Measurements from ENCODE around the gene ABHD2.

Gene ABHD2

GRCh38 chr15:89170364-89170763 is 82.1 kb downstream of the ABHD2 start:
- DNase-seq: no peak

DNA sequence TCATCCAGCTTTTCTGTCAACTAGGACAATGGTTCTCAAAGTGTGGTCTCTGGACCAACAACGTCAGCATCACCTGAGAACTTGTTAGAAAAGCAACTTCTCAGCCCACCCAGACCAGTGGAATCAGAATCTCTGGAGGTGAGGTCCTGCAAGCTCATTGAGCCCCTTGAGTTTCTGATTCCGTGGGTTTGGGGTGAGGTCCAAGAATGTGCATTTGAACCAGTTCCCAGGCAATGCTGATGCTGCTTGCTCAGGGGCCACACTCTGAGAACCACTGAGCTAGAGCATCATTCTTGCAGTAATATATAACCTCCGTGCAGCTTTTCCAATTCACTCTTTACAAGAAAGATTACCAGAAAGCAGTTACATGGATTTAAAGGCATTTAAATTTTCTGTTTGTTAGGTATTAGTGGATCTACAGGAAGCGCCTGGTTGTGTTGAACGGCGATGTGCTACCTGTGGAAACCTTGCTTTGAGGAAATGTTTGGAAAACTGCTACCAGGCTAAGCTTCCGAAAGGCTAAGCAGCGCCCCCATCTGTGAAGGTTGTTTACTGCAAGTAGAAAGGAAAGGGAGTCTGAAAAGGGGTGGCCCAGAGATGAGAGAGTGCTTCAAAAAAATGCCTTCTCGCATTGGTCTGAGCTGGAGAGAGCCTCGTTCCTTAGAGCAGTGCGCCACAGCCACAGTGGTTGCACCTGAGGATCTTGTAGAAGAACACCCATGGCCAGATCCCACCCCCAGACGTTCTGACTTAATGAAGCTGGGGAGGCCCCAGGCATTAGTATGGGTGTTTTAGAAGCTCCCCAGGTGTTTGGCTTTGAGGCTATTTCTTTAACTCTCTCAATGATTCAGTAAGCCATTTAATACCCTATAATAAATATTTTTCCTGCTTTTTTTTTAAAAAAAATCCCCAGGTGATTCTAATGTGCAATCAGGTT is 83.1 kb downstream of the ABHD2 start:
- DNase-seq: peak; percentile 36

DNA sequence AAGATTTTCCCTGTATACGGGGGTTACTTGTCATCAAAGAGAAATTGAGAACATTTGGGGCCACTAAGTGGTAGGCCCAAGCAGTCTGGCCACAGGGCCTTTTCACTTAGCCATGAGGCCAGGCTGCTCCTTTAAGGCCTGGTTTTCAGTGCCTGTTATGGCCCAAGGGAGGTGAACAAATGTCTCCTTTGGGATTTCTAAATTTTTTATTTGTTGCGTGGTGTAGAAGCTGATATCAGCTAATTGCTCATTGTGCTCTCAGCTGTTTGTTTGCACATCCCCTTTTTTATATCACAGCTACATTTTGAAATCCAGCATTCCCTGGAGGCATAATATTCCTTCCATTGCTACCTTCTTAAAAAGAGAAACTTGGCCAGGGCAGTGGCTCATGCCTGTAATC is 84.7 kb downstream of the ABHD2 start:
- DNase-seq: no peak

DNA sequence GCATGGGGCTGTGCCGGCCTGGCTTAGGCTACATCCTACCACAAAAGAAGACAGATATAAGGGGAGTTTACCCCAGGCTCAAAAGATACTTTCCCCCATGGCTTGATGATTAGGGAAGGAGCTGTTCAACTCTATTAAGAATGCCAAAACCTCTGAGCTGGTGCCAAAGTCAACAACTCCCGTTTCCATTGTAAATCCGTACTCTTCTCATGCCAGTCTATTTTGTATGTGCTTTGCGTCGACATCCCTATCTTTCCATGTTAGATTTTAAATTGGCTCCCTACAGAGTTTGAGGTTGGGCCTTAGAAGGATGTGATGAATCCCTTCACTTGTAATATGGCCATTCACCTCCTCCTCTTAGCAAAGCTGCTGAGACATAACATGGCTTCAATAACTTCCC is 86.2 kb downstream of the ABHD2 start:
- no peak for DNase-seq

DNA sequence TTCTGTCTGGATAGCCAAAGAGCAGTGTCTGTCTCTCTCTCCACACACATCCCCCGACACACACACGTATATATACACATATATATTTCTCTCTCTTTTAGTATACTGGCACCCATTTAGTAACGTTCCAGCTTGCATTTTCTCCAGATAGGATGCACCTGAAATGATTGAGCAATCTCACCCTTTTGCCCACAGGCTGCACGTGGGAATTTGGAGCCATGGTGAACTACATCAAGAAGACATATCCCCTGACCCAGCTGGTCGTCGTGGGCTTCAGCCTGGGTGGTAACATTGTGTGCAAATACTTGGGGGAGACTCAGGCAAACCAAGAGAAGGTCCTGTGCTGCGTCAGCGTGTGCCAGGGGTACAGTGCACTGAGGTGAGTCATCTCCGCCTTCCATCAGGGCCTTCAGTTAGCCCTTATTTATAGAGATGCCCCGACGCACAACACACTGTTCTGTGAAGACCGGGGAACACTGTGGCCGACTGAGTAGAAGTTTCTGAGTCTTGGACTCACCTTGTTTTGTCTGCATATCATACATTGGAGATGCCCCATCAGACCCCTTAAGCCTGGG is 87.4 kb downstream of the ABHD2 start:
- no peak for DNase-seq

GRCh38 chr15:89177116-89177515 is 88.9 kb downstream of the ABHD2 start:
- DNase-seq: no peak

DNA sequence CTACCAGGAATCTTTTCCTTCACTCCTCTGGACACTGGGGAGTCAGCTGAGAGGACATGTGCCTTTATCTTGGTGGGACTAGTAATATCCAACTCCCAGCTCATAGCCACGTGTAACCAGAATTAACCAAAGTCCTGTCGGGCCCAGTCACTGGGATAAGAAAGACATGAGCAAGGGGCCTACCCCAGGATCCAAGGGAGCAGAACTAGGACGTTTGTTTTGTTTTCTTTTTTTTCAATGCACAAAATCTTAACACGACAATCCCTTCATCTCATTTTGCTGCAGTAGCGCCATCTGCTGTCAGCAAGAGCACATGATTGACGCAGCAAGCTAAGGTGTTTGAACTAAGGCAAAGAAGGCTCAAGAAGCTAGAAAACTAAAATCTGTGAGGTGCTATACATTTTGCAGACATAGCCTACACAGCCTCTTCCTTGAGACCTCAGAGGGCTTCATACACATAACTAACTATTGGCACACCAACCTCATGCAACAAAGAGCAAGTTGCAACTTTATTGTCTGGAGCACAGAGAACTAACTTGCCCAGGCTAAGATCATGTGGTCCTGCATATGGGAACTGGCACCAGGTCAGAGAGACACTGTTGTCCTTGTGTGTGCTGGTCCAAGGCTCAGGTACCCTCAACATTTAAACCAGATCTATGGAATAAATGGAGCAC is 89.5 kb downstream of the ABHD2 start:
- peak; percentile 27 for DNase-seq

DNA sequence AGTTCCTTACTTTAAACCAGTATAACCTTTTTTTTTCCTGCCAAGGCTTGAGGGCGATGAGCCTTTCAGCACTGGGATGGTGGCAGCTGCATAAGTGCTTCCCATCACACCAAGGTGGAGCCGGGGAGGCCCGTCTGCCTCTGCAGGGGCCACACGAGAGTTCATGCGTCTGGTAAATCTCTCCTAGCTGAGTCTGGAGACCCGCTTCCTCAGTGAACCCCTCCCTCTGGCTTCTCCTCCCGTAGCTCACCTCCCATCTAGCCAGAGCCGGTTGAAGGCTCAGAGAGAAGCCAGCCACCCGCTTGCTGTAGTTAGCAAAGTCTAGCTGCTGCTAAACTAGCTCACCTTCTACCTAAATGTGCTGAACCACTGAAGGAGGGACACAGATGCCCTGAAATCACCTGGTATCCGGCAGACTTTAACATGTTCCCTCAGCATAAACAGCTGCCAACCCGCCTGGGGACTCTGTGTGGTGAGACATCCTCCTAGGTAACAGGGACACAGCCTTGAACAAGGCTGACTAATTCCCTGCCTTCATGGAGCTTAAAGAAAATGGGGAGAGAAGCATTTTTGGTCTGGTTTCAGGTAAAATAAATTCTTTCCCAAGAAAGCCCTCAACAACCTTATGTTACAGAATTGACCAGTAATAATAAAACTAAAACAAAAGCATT is 90.2 kb downstream of the ABHD2 start:
- DNase-seq: no peak

GRCh38 chr15:89179966-89180875 is 92.0 kb downstream of the ABHD2 start:
- no peak for DNase-seq

GRCh38 chr15:89184357-89184756 is 96.1 kb downstream of the ABHD2 start:
- peak; percentile 50 for DNase-seq

- no peak for DNase-seq
Measured at GRCh38 chr15:89184886-89185526, 96.8 kb downstream of the ABHD2 start.

DNA sequence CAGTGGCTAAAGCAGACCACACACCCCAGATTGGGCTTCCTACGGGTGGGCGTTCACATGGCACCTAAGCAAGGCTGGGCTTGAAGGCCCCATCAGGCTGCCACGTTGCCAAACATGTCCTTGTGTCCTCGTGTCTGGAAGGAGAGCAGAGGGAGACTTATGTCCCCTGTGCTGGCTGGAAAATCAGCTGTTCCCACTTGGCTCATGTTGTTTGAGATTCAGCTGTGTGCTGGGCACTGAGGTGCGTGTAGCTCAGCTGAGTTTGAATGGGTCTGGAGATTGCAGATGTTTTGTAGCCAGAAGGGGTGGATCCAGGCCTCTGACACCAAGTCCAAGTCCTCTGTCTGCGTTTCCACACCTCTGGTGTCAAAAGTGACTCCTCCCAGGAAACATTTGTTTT is 98.5 kb downstream of the ABHD2 start:
- no peak for DNase-seq

DNA sequence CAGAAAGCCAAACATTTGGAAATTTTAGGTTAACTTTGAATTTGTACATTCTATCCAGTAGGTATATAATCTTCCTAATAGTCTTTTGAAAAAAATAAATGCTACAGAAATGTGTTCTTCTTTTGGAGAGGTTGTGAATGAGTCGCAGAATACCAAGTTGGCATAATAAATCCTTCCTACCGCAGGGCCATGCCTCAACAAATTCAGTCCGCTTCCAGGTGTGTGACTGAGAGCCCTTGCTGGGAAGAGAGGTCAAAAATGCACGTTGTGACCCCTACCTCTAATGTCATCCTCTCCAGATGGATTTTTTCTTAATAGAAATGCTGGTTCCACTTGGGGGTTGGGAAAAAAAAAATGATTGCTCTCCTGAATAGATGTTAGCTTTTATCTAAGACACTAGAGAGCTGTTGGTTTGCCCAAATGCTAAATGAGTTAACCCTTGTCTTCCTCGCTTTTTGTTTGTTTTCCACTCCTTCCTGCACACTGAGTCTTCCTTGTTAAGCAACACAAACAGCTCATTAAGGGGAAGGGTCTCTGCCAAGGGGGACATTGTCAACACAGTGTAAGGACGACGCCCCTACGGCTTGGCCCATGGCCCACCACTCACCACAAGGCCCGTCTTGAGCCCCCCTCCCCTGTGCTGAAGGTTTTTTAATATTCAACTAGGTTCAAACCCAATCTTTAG is 99.2 kb downstream of the ABHD2 start:
- DNase-seq: no peak

DNA sequence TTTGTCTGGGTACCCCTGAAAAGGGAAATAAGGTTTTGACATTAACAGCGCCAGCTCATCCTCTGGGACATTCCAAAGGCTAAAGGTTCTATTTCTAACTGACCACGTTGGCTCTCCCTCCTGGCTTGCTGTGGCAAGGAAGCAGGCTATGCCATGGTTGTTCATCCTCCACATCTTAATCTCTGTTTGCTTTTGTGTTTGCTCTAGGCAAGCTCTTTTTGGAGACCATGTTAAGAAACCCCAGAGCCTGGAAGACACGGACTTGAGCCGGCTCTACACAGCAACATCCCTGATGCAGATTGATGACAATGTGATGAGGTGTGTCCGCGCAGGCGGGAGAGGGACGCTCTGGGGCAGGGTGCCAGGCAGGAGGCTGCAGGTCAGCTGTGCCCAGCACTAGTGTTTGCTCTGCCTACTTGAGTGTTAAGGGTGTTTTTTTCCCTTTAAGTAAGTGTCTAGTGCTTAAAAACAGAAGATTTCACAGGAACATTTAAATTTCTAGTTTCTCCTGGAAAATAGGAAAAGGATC is 99.8 kb downstream of the ABHD2 start:
- no peak for DNase-seq

DNA sequence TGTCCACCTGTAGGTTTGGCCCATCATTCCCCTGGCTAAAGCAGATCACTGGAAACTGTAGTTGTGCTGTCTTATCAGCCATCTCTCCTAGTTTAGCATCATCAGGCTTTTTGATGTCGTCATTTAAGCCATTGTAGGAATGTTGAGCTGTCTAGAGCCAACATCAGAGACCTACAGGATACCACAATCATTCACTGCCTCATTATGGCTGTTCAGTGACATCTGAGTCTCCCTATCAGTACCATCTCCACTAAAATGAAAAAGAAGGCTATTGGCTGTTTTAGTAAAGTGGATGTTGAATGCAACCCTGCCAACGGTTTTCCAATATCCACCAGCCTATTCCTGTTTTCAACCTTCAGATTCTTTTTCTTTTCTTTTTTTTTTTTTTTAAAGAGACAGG is 103.9 kb downstream of the ABHD2 start:
- DNase-seq: no peak

GRCh38 chr15:89192766-89193165 is 104.5 kb downstream of the ABHD2 start:
- DNase-seq: no peak

- no peak for DNase-seq
Measured at GRCh38 chr15:89194608-89195007, 106.4 kb downstream of the ABHD2 start.

- no peak for DNase-seq
Measured at GRCh38 chr15:89195836-89196235, 107.6 kb downstream of the ABHD2 start.

DNA sequence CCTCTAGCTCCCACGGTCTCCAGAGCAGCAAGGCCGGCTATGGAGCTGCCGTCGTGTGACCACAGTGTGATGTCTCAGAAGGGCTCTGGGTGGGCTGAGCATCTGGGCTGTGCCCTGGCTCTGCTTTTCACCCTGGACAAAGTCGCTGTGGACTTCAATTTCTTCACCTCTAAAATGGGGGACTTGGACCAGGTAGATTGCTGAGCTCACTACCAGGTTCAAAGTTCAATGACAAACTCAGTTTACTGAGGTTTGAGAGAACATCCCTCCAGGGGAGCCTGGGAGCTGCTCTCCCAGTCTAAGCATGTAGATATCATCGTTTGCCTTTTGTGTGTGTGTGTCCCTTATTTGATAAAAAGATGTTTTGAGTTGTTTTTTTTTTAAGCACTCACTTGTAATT is 108.0 kb downstream of the ABHD2 start:
- no peak for DNase-seq

GRCh38 chr15:89196994-89197393 is 108.7 kb downstream of the ABHD2 start:
- no peak for DNase-seq

- peak; percentile 1 for DNase-seq
Measured at GRCh38 chr15:89197503-89197971, 109.3 kb downstream of the ABHD2 start.
